Panc1 (cell line): ENCODE measurements around the gene DBH.

Experiments
- CTCF ChIP-seq: fragments of 450-650 bp; IDR thresholded peaks from 2 replicates; pipeline ENCODE4 v1.5.1; 2017; ENCODE audit warnings: mild to moderate bottlenecking
- SIN3A ChIP-seq: IDR thresholded peaks from 2 replicates; pipeline ENCODE4 v1.6.1; 2012; ENCODE audit warnings: low read depth, mild to moderate bottlenecking, low read length, moderate library complexity, borderline replicate concordance; ENCODE audit not compliant: insufficient read depth

- TF ChIP-seq CTCF (no peak), SIN3A (no peak)
Measured at GRCh38 chr9:133641861-133642595, 5.9 kb downstream of the DBH start.
